ENCODE measurements around the gene TGFB2. TPM values are rescaled to one million over a fixed set of nuclear protein-coding genes. Genes with fewer than 3 reads are reported as not detected.

The TGFB2 gene
- total RNA-seq, 2 experiments from 2014 or later = 0.11 TPM

DNA sequence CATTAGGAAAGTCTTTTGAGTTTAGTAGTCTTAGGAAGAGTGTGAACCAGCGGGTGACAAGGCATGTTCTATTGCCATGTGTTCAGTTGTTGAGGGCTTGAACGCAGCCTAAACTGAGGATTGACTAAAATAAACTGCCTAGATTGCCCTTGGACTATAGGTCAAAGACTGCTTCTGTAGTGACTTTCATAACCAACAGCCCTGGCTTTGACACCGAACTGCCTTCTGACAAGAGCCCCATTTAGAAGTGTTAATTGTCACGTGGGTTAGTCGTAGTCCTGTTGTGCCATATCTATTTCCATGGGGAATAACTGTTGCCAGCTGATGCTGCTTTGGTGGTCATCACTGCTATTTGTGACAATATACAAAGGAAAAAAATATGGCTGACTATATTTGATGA, 90.4 kb downstream of the TGFB2 start:
- H3K4me3 Mint-ChIP-seq = no peak overlapping the region
- CTCF ChIA-PET = no interaction called here

DNA sequence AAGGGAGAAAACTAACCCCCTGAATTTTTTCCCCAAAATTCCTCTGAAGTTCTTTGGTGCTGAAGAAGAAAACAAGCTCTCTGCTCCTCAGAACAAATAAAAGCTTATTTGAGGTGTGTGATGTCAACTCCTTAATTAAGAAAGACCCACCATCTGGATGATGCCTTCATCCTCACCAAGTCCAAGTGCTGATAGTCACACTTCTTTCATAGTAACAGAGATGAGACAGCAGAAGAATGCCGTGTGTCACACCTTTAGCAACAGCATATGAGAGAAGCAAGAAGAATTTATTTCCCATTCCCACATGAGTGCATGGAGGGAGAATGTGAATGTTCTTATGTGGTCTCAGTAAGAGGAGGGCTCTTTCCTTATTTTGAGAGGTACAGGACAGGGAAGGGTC, 91.2 kb downstream of the TGFB2 start:
- no peak for DNase-seq
- ATAC-seq (ENCODE audit: poor library complexity) = no peak
- no peaks in the 10 kb centered on the region for H3K9me3 ChIP-seq (ENCODE audit: control insufficient read depth in 1 of 2, insufficient read depth in 1 of 2, low read length in 2 of 2)
- POLR2A ChIA-PET = no interaction called here
- Mint-ChIP-seq H3K36me3 (ENCODE audit: low read depth) (no peaks in the 10 kb centered on the region), H3K4me3 (no peak overlapping the region), H3K4me1 (ENCODE audit: low read depth) (no peaks in the 10 kb centered on the region), H3K9me3 (no peaks in the 10 kb centered on the region), H3K27ac (no peak overlapping the region), H3K27me3 (peaks cover 10% of the 10 kb centered on the region)
- H3K27ac ChIP-seq (ENCODE audit: low read depth in 1 of 2, low read length in 2 of 2) = no peak overlapping the region
- H3K27me3 ChIP-seq (ENCODE audit: control insufficient read depth in 1 of 2, insufficient read depth in 2 of 2, low read length in 2 of 2) = no peaks in the 10 kb centered on the region
- CTCF ChIA-PET = no interaction called here
- H3K4me1 ChIP-seq (ENCODE audit: insufficient read depth, low read length) = no peaks in the 10 kb centered on the region
- intact Hi-C loops (cut with DNase I, micrococcal nuclease) = no loop called here
- TF ChIP-seq CTCF (IDR thresholded peaks at IDR 0.05) = no peak
- no peak overlapping the region for H3K4me3 ChIP-seq (ENCODE audit: low read length)
- no peaks in the 10 kb centered on the region for H3K36me3 ChIP-seq (ENCODE audit: insufficient read depth, low read length)

More for the DNA sequence above, 90.4 kb downstream of the TGFB2 start:
- POLR2A ChIA-PET = no interaction called here
- ATAC-seq (ENCODE audit: poor library complexity) = no peak
- no peaks in the 10 kb centered on the region for H3K9me3 ChIP-seq (ENCODE audit: control insufficient read depth in 1 of 2, insufficient read depth in 1 of 2, low read length in 2 of 2)
- H3K4me3 ChIP-seq (ENCODE audit: low read length) = no peak overlapping the region
- no peak for DNase-seq
- Mint-ChIP-seq H3K36me3 (ENCODE audit: low read depth) (no peaks in the 10 kb centered on the region), H3K4me1 (ENCODE audit: low read depth) (no peaks in the 10 kb centered on the region), H3K27ac (no peak overlapping the region), H3K27me3 (peaks cover 7% of the 10 kb centered on the region), H3K9me3 (no peaks in the 10 kb centered on the region)
- H3K4me1 ChIP-seq (ENCODE audit: insufficient read depth, low read length) = no peaks in the 10 kb centered on the region
- no peaks in the 10 kb centered on the region for H3K27me3 ChIP-seq (ENCODE audit: control insufficient read depth in 1 of 2, insufficient read depth in 2 of 2, low read length in 2 of 2)
- H3K36me3 ChIP-seq (ENCODE audit: insufficient read depth, low read length) = no peaks in the 10 kb centered on the region
- no peak overlapping the region for H3K27ac ChIP-seq (ENCODE audit: low read depth in 1 of 2, low read length in 2 of 2)
- TF ChIP-seq CTCF (IDR thresholded peaks at IDR 0.05) = no peak
- intact Hi-C loops (cut with DNase I, micrococcal nuclease) = no loop called here

DNA sequence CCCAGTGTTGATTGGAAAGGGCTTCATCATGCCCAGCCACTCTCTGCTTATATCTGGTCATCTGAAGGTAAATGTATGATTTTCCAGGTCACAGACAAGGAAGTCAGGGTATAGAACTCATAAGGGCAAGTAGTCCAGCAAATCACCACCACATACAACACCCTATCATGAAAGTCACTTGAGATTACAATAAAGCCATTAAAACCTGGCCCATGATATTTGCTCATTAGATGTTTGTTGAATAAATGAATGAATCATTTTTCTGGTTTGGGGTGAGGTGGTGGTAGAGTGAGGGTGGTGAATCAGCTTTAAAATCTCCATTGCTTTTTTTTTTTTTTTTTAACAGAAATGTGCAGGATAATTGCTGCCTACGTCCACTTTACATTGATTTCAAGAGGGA, 91.9 kb downstream of the TGFB2 start:
- H3K36me3 Mint-ChIP-seq (ENCODE audit: low read depth) = no peaks in the 10 kb centered on the region
- Histone ChIP-seq H3K27ac (ENCODE audit: low read depth in 1 of 2, low read length in 2 of 2) (no peak overlapping the region), H3K4me1 (ENCODE audit: insufficient read depth, low read length) (no peaks in the 10 kb centered on the region), H3K27me3 (ENCODE audit: control insufficient read depth in 1 of 2, insufficient read depth in 2 of 2, low read length in 2 of 2) (no peaks in the 10 kb centered on the region), H3K36me3 (ENCODE audit: insufficient read depth, low read length) (no peaks in the 10 kb centered on the region), H3K4me3 (ENCODE audit: low read length) (no peak overlapping the region), H3K9me3 (ENCODE audit: control insufficient read depth in 1 of 2, insufficient read depth in 1 of 2, low read length in 2 of 2) (no peaks in the 10 kb centered on the region)
- no peak overlapping the region for H3K27ac Mint-ChIP-seq
- peaks cover 10% of the 10 kb centered on the region for H3K27me3 Mint-ChIP-seq
- no peak for TF ChIP-seq CTCF (IDR thresholded peaks at IDR 0.05)
- ChIA-PET POLR2A (no interaction called here), CTCF (no interaction called here)
- no peaks in the 10 kb centered on the region for H3K9me3 Mint-ChIP-seq
- no peak overlapping the region for H3K4me3 Mint-ChIP-seq
- no peaks in the 10 kb centered on the region for H3K4me1 Mint-ChIP-seq (ENCODE audit: low read depth)
- intact Hi-C loops (cut with DNase I, micrococcal nuclease) = no loop called here
- ATAC-seq (ENCODE audit: poor library complexity) (no peak), DNase-seq (no peak)

Data from CD4-positive, alpha-beta T cell (primary cell).